NCI-H146 treated with DMSO at 0.1 percent for 48 hours (cell line): ENCODE data around the gene SBNO2.
"Not testable (repeated sequence)": the region's sequence is repeated elsewhere in the genome, so short reads cannot be mapped to it uniquely, and the experiment has no call there.

Experiments
- DNase-seq: peaks from one replicate; lab custom pipeline; 2025; ENCODE audit not compliant: unreplicated experiment; lab: John Stamatoyannopoulos, UW

SBNO2 gene

GRCh38 chr19:1173845-1174809, at the start of gene SBNO2:
TSS of gene SBNO2 (minus strand) at chr19:1174268. CDS start at chr19:1154276, 19,992 bp downstream.
- DNase-seq: peak; percentile 50

GRCh38 chr19:1223018-1223855, 49.2 kb upstream of the SBNO2 start:
- no peak for DNase-seq

- DNase-seq: no peak
Observed at GRCh38 chr19:1222394-1222793, 48.3 kb upstream of the SBNO2 start.

- DNase-seq: no peak
Observed at GRCh38 chr19:1221904-1222255, 47.8 kb upstream of the SBNO2 start.

- no peak for DNase-seq
Observed at GRCh38 chr19:1220976-1221903, 47.2 kb upstream of the SBNO2 start.

- DNase-seq: no peak
Observed at GRCh38 chr19:1220477-1220930, 46.4 kb upstream of the SBNO2 start.

GRCh38 chr19:1219786-1220476, 45.9 kb upstream of the SBNO2 start:
- no peak for DNase-seq

GRCh38 chr19:1218751-1219567, 44.9 kb upstream of the SBNO2 start:
- no peak for DNase-seq

GRCh38 chr19:1217366-1217765, 43.3 kb upstream of the SBNO2 start:
- DNase-seq: no peak

- DNase-seq: no peak
Observed at GRCh38 chr19:1216756-1217155, 42.7 kb upstream of the SBNO2 start.

GRCh38 chr19:1214862-1215731, 41.0 kb upstream of the SBNO2 start:
- DNase-seq: no peak

- DNase-seq: no peak
Observed at GRCh38 chr19:1214299-1214861, 40.3 kb upstream of the SBNO2 start.

- no peak for DNase-seq
Observed at GRCh38 chr19:1213391-1214286, 39.6 kb upstream of the SBNO2 start.

GRCh38 chr19:1211494-1212234, 37.6 kb upstream of the SBNO2 start:
- DNase-seq: no peak

- no peak for DNase-seq
Observed at GRCh38 chr19:1210227-1210538, 36.1 kb upstream of the SBNO2 start.

- DNase-seq: not testable (repeated sequence)
Observed at GRCh38 chr19:1208830-1209229, 34.8 kb upstream of the SBNO2 start.
